GOT3 (cell line): ENCODE data around the gene MTA2.
"Not testable (repeated sequence)": the region's sequence is repeated elsewhere in the genome, so short reads cannot be mapped to it uniquely, and the experiment has no call there.

Experiments used
- DNase-seq: peaks from one replicate; lab custom pipeline; 2025; ENCODE audit warnings: mixed read lengths; lab: John Stamatoyannopoulos, UW

MTA2 gene

DNA sequence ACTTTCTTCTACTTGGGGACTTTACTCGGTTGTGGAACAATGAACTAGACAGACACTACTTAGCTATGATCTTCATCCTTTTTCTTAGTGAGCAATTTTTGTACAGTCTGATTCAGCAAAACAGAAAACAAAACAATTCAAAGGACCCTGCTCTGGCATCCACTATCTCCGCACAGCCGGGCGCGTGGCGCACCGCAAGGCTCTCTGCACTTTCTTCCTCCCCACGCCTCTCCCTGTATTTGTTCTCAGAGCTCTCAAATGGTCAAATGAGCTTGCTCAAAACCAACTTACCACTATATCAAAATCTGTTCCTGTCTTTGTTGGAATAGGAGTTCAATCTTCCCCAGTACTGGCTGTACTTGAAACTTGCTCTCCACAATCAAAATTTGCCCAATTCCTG is 35.4 kb downstream of the MTA2 start:
- DNase-seq = no peak

DNA sequence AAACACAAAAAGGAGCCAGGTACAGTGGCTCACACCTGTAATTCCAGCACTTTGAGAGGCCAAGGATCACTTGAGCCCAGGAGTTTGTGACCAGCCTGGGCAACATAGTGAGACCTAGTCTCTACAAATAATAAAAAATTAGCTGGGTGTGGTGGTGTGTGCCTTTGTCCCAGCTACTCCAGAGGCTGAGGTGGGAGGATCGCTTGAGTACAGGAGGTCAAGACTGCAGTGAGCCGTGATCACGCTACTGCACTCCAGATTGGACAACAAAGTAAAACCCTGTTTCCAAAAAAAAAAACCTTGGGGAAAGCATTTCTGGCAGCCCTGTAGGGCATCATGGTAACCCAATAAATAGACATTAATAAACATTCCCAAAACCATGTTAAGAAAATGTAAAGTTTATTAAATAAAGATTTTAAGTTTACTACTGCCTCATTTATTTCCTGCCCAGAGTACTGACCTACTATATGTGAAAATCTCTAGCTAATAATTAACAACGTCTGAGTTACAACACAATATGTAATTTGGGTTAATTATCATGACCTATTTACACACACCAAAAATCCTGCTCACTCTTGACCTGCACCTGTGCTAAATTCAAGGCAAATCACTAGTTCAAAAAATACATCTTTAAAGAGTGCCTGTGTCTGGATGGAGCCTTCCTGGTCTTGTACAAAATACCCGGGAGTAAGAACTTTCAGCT is 36.4 kb downstream of the MTA2 start:
- no peak for DNase-seq

DNA sequence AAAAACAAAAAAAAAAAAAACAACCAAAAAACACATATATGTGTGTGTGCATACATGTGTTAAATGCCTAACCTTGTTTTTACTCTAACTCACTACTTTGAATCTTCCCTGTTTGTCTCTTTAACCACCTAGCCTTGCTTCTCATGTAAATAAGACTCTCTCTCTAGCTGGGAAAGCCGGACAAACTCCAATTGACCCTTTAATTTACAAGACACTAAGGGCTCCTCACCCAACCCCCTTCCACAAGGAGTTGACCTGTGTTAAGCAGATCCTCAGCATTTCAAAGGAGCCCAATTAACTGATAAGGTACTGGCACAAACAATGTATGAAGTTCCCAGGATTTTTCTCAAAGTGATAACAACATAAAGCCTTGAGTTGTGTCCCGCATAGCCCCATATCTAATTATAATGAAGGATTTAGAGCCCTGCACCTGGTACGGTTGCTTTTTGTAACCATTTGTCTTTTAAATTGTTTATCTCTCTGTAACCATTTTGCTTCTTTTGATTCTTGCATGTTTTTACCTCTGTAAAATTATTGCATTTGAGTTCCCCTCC is 39.9 kb downstream of the MTA2 start:
- not testable (repeated sequence) for DNase-seq

DNA sequence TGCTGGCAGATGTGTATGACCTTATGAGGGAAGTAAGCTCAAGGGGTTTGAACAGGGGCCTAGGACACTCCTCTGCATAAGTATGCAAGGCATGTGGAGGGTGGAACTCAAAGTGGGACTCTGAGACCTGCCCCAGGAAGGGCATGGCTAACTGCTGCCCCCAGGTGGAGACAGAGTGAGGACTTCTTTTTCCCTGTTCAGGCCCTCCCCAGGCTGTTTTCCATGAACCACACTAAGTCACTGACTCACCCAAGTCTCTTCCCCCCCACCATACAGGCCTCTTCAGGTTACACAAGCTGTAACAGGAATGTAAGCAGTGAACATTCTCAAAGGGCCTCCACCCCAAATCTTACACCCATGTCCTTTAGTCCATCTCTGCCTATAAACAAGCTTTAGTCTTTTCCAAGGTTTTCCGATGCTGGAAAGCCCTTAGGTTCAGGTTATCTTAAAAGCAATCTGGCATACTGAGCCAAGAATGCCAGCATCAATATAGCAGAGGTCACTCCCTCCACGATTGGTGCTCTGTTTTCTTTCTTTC is 41.0 kb downstream of the MTA2 start:
- peak; percentile 65 for DNase-seq

DNA sequence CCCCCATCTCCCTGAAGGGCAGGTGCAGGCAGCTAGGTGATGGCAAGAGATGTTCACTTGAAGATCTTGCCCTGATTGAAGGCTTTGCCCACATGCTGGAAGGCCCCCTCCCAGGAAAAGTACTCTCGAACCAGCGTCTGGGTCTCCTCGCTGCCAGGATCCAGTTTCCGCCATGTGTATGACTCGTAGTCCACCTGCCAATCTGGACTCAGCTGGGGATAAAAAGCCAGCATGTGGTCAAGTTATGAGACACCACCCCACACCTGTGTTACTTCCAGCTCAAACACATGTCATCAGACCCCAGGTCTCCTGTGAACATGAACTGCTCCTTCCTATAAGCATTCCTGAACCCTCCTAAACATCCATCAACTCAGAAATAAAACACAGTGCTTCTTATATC is 42.0 kb downstream of the MTA2 start:
- not testable (repeated sequence) for DNase-seq

DNA sequence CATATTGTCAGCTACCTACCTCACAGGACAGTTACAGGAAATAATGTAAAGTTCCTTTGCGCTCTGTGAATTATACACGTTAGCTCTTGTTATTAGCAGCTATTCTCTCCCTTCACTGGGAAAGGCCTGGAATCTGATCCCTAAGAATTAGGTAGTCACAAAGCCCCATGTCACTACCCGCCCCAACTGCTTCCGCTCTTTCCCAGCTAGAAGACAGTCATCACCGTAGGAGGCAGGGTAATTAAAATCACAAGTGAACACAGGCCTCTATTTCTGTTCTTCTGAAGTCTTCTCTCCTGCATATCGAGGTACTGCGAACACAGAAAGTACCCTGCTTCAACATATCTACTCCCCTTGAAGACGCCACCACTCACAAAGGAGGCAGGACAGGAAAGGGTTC is 42.5 kb downstream of the MTA2 start:
- DNase-seq = no peak

DNA sequence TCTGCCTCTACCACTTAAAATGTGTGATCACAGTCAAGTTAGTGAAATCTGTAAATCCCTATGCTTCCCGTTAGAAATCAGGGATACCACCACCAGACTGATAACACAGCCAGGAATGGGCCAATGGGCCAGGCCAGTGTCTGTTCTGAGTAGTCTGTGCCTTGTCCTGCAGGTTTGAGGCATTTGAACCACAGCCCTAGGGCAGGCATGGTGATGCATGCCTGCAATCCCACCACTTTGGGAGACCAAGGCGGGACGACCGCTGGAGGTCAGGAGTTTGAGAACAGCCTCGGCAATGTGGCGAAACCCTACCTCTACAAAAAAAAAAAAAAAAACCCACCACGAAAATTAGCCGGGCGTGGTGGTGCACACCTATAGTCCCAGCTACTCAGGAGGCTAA is 43.0 kb downstream of the MTA2 start:
- no peak for DNase-seq

DNA sequence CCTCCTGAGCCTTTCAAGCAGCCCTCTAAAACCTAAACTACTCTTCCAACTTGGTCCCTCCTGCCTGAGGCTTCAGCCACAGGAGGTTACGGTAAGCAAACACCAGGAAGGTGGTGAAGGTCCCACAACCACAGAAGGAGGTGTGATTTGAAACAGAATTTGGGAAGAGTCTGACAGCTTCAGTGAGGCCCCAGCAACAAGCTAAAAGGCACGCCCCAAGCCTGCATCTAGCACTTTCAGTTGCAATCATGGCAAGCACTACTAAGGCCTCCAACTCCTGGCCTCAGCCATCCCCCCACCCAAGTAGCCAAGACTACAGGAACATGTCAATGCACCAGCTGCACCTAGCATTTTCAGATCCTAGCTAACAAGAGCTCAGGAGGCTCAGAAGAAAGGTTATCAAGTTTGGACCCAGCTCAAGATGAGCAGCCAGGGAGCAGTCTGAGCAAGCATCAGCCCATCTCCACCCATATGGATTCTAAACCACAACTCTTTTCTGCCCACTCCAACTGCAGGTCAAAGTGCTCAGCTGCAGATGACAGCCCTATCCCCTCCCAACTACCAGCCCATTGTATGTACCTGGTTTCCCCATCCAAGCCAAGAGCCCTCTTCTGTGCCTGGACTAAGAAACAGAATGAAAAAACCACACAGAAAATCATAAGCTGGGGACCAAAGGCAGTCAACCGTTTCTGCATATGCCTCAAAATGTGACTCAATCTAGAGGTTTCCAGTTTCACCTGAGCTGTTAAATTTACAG is 44.6 kb downstream of the MTA2 start:
- no peak for DNase-seq

DNA sequence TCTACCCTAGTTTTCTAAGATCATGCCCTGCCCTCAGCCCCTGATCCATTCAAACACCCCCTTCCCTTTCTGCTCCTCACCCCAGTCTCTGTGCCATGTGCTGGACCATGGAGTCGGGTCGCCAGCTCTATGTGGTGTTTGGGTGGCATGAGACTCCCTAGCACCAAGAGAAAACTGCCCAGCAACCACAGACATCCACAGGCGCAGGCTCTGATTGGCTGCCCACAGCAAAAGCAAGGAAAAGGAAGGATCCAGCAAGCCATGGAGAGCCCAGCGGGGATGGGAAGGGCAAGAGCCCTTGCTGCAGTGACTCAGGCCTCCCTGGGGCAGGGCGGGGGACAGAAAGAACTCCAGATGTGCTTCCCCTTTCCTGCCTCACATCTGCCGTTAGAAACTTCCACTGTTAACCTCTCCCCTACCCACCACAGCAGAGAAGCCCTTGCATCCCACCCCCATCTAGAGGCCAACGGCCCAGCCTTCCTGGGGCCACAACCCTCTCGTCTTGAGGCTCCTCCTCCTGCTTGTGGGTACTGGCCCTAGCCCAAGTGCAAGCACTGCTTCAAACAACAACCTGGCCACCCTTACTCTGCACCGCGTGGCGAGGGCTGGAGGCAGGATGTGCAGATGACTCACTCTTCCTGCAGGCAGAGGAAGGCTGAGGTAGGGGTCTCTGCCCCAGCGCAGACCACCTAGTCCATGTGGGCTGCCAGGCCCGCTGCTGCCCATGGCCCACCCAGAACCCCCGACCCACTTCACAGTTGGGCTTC is 45.4 kb downstream of the MTA2 start:
- DNase-seq = peak; percentile 84

DNA sequence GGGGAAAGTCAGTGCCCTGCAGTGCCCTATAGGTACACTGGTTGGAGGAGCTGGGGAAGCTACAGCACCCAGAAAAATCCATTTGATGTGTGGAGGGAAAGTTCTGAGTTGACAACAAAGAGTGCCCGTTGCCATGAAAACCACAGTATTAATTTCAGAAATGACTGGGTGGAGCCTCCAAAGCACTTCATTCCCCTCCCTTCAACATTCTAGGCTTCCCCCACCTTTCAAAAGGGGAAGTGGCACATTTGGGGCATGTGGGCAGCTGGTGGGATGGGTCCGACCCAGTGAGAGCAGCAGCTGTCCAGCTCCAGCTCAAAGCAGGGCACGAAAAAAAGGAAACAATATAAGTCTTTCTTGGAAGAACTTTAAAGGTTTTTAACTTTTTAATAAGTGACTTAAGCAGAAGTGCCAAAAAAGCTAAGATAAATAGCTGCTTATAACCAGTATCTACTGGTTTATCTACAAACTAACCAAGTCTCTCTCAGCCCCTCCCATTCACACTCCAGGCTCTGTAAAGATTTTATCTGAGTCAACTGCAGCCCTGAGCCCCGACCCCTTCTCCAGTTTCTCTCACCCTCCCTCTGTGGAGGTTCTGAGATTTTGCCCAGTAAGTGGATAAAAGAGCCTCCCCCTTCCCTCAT is 46.1 kb downstream of the MTA2 start:
- no peak for DNase-seq

DNA sequence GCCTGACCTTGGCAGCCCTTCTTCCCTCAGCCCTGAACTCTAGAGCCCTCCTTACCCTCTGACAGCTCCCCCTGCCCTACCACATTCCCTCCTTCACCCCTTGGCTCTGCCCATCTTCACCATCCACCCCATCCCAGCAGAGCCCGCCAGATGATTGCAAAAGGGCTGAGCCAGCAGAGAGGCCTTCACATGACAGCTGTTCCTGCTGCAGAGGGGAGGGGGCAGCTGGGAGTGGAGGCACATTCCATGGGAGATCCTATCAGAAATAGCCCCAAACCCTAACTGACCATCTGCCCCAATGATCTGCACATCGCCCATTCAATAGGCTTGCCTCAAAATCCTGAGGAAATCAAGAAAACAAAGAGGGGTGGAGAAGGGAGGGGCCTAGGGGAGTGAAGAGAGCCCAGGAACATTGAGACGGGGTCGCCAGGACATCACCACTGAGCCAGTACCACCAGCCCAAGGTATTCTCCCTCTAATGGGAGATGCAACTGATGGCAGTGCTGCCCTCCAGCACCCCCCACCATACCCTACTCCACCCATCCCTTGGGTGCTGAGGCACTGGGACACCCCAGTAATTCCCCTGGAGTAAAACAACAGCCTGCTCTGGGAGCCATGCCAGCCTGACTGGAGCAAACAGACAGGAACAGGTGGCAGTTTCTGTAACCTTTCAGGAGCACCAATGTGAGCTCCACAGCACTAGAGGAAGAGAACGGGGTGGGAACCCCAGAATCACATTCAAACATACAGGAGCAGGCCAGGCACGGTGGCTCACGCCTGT is 47.1 kb downstream of the MTA2 start:
- DNase-seq = no peak

DNA sequence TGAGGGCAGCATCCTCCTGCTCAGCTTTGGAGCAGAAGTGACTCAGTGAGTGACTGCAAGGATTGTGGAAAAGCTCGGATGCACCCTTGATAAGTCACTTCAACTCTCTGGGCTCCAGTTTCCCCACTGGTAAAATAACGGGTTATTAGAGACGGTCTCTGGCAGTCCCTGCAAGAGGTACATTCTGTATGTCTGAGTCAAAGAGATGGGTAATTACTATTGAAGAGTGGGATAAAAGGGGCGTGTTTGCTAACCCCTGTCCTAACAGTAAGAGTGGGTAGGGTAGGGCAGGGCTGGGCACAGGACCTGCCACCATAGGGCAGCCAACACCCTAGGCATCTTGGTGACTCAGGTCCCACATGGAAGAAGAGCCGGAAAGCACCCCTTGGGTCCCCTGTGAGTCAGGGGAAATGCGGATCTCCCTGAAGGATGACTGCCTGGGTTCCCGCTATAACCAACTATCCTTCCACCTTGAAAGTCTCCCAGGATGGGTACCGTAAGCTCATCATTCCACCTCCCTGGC is 47.8 kb downstream of the MTA2 start:
- no peak for DNase-seq

DNA sequence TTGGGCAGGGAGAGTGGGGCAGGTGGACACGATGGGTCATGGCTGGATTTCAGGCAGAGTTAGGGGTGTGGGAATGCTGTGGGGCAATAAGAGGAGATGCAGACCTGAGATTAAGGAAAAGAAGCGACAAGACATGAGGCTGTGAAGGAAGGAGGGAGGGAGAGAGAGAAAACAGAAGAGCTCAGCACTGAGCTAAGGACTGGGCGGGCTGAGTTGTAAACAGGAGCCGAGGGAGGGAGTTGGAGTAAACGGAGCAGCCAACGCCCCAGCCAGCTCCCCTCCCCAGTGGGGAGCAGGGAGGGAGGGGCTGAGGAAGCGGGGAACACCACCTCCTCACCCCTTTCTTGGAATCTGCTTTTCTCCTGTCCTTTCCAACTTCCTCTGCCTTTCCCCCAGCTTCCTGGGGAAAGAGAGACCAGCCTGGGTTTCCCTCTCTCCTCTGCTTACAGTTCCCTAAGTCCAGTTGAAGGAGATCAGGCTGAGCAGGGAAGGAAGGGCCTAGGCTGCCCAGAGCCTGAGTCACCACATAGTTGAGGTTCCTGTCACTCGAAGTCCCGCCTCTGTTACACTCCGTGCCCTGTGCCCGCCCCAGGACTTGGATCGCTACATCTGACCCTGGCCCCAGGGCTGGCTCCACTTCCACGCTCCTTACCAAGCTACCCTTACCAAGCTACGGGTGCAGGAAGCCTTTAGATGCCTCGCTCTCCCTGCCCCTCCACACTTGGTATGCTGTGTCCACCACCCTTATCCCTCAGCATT is 48.4 kb downstream of the MTA2 start:
- peak; percentile 73 for DNase-seq

DNA sequence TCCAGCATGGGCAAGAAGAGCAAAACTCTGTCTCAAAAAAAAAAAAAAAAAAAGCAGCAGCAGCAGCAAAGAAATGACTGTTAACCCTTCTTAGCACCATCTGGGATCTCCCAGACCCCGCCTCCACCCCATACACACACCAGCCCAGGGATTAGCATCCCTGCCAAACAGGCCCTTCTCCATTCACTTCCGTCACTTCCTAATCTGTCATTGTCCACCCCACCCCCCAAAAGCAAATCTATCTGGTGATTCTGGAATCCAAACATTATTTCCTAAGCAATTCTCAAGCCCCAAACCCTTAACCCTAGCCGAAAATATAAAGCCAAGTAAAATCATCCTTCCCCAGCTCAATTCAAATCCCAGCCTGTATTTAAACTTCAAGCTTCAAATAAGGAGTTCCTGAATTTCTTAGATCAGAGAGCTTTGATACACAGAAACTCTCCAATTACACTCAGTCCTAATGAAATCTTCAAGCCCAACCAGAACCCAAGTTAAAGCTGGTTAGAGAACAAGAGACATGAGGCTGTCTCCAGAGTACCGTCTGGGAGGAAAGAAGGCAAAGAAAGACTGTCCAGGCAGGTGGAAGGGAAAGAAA is 49.1 kb downstream of the MTA2 start:
- DNase-seq = no peak

DNA sequence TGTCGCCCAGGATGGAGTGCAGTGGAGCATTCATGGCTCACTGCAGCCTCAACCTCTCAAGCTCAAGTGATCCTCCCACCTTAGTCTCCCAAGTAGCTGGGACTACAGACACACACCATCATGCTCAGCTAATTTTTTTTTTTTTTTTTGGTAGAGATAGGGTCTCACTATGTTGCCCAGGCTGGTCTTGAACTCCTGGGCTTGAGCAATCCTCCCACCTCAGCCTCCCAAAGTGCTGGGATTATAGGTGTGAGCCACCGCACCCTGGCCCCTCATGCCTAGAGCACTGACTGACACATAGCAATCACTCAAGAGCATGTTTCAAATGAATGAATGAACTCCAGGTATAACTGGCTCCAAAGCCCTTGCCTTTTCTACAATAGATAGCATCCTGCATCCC is 51.2 kb downstream of the MTA2 start:
- not testable (repeated sequence) for DNase-seq

DNA sequence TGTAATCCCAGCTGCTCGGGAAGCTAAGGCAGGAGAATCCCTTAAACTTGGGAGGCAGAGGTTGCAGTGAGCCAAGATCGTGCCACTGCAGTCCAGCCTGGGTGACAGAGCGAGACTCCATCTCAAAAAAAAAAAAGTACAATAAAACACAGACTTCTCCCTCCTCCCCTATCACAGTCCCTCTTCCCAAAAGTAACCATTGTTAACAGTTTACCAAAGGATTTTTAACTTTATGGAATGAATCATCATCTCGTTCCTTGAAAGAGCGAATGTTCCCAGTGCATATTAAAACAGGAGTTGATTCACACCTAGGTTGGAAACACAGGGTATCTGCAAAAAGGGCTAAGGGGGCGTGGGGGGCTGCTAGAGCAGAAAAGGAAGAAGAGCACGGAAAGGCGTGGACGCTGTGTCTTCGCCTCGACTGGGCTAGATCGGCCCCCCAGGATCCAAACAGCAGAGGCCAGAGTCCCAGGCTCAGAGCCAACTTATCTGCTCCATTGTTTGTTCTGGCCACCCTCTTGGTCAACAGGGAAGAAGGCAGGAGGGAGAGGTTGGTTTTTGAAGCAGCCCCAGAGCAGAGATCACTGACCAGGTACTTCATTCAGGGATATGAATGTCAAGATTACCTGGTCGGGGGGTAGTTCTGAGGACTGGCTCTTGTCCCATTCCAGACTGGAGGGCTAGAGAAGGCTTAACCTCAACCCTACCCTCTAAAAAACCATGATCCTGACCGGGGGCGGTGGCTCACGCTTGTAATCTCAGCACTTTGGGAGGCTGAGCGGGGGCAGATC is 52.9 kb downstream of the MTA2 start:
- no peak for DNase-seq

DNA sequence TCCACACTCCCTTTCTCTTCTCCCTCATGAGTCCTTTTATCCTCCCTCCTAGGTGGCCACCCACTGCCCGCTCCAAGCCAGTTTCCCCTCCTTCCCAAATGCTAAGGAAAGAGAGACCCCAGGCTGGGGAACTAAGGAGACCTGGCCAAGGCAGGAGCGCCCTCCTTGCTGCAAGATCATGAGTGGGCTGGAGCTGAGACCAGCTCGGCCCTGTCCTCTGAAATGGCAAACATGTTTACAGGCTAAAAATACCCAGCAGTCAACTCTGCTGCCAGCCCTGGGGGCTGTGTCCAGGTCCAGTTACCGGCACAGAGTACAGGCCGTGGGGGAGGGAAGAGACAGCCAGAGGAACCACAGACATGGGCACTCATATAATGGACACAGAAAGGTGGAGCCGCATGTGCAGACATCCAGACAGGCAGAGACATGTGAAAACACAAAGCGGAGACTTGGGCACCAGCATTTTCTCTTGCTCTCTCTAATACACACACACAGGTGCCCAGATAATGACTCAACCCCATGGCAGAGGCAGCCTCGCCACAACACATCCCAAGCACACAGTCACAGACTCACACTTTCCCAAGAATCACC is 53.9 kb downstream of the MTA2 start:
- no peak for DNase-seq

DNA sequence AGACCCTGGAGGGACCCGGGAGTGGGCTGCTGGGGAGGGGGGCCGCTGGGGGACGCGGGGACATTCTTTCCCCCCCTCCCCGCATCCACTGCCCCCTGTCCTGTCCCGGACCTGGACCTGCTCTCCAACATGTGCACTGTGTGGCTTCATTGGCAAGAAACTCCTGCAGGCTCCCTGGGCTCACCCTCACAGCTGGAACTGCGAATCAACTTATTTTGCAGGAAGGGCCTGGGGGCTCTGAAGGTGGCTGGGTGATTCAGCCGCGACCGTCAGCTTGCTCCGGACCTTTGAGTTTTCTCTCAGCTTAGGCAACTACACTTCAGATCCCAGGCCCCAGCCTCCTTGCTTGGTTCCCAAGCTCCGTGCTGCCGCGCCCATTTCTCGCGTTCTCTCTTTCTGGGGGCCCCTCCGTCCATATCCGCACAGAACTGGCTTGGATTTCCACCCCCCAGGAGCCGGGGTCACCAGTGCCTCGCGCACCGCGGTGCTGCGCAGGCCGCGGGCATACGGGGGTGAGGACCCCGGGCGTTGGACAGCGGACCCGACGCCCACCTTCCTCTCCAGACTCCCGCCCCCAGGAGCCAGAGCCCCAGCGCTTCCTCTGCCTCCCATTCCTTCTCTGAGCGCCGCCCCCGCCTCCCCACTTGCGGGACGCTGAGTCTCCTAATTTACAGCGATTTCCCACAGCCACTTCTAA is 54.6 kb downstream of the MTA2 start:
- no peak for DNase-seq
